Endothelial cell of coronary artery (primary cell): ENCODE results near the gene EIF3D. TPM values are rescaled to one million over a fixed set of nuclear protein-coding genes. Genes with fewer than 3 reads are reported as not detected.

Experiments
- total RNA-seq: library from RNA; depleted of rRNA; stranded (reverse); fragments of >200 nt; gene quantifications from 2 replicates; pipeline ENCODE4 v1.2.3, GENCODE V29; 2014

EIF3D gene, protein sequence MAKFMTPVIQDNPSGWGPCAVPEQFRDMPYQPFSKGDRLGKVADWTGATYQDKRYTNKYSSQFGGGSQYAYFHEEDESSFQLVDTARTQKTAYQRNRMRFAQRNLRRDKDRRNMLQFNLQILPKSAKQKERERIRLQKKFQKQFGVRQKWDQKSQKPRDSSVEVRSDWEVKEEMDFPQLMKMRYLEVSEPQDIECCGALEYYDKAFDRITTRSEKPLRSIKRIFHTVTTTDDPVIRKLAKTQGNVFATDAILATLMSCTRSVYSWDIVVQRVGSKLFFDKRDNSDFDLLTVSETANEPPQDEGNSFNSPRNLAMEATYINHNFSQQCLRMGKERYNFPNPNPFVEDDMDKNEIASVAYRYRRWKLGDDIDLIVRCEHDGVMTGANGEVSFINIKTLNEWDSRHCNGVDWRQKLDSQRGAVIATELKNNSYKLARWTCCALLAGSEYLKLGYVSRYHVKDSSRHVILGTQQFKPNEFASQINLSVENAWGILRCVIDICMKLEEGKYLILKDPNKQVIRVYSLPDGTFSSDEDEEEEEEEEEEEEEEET
- total RNA-seq, result 466 and 493 TPM in 2 replicates

GRCh38 chr22:36528795-36529751 lies at the start of gene EIF3D:
TSS of gene EIF3D (minus strand) at chr22:36529166. CDS start at chr22:36526121, 3,045 bp downstream.

DNA sequence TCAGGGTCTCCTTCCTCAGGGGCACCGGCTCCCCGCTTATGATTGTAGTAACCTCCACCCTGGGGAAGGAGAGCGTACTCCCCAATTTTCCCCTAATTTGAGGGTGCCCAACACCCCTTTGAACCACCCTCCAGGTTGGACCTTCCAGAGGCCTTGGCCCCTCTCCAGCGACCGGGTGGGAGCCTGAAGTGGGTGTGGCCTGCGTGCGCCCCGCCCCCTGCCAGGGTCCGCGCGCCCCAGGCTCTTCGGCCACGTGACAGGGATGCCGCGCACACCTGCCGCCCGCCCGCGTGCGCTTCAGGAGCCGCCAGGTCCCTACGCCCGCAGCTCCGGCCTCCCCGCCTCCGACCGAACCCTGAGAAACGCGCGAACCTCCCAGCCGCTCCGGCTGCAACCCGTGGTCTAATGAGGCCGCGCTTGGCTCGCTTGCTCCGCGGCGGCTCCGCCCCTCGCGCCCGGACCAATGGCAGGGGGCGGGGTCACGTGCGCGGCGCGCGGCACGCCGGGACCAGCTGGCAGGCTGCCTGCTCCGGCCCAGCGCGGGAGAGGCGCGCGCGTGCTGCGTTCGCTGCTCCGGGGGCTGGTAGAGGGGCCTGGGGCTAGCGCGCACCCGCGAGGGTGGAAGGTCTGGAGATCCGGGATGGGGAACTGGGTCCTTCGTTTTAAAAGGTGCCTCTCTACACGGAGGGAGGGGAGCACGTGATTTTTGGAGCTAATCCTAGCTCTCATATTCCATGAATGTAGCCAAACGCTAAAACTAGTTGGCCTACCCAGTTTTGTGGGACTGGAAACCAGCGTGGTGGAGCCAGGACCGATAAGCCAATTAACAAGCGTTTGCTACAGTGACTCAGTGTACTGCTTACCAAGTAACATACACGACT lies 22.1 kb downstream of the EIF3D start, which contains the start of gene FOXRED2:
FOXRED2 (minus strand) TSS at position 404 of the 881 bp plus-strand sequence. CDS start 618 bp downstream, outside the sequence.

DNA sequence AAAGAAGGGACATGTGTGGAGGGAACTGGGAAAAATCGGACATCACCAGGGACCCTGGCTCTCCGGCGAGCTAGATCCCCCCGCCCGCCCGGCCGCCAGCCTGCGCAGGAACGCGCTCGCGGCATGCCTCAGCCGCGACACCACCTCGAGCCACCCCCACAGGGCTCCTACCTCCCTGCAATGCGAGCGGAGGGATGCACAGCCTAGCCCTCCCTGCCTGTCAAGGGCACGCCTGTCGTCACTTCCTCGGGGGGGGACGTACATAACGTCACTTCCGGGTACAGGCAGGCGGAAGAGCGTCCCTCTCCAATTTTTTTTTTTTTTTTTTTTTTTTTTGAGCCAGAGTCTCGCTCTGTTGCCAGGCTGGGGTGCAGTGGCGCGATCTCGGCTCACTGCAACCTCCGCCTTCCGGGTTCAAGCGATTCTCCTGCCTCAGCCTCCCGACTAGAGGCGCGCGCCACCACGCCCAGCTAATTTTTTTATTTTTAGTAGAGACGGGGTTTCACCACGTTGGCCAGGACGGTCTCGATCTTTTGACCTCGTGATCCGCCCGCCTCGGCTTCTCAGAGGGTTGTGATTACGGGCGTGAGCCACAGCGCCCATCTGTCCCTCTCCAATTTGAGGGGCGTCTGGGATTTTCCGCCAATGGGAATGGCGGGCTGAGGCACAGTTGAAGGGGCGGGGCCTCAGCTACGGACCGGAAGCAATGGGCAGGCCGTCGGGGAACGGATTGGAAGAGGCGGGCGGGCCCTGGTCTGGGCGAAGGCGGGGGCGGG lies 47.4 kb downstream of the EIF3D start, which contains the start of gene TXN2:
TXN2 (minus strand) TSS at position 248 of the 776 bp plus-strand sequence. CDS start 803 bp downstream, outside the sequence.

Other genes starting within 250 kb of the EIF3D start
- gene MYH9, start 141.2 kb downstream of the EIF3D start, total RNA-seq, result 1,585 and 2,333 TPM in 2 replicates
- 23.8 and 27.0 TPM in 2 replicates for gene TXN2, start 47.5 kb downstream of the EIF3D start, total RNA-seq
- 2.9 and 3.7 TPM in 2 replicates for gene FOXRED2, start 22.1 kb downstream of the EIF3D start, total RNA-seq
- gene CACNG2, start 174.6 kb upstream of the EIF3D start, total RNA-seq, result not detected in 2 replicates
- gene IFT27, start 247.0 kb upstream of the EIF3D start, total RNA-seq, result 13.5 and 14.2 TPM in 2 replicates